ENCODE measurements around the gene CCDC107. TPM values are rescaled to one million over a fixed set of nuclear protein-coding genes. Genes with fewer than 3 reads are reported as not detected.

The CCDC107 gene
- total and polyA plus RNA-seq, 8 donors, result 13.8 to 84.7 (median 23.0) TPM

GRCh38 chr9:35710818-35711500 is 52.9 kb downstream of the CCDC107 start:
- TF ChIP-seq CTCF (IDR thresholded peaks at IDR 0.05), result no peak
- no peak overlapping the region for H3K4me3 ChIP-seq
- intact Hi-C loops (cut with DNase I), result no loop called here
- FAIRE-seq, result no peak
- 74 to 76% methylated on average over 7 of the region's 7 CpGs for WGBS, 2 donors
- no peak overlapping the region for H3K27ac ChIP-seq
- no peak for ATAC-seq
- DNase-seq, result no peak
- H3K27me3 ChIP-seq, result no peaks in the 10 kb centered on the region
- H3K9me3 ChIP-seq, result no peaks in the 10 kb centered on the region
- H3K36me3 ChIP-seq, result peaks cover 11 to 90% (median 62%) of the 10 kb centered on the region in 3 donors
- no peaks in the 10 kb centered on the region for H3K4me1 ChIP-seq

Small RNA genes within 50 kb of the gene (microRNA-seq; reads per million reads assigned to microRNA genes)
- 0.29 to 0.39 reads per million in 2 donors for gene MIR6852

Other genes starting within 250 kb of the CCDC107 start
- gene RUSC2, start 168.2 kb upstream of the CCDC107 start, total RNA-seq, result 10 to 100 TPM in 4 of 6 donors, 1 to 10 TPM in 2; 9.0 to 22.1 (median 12.6) TPM
- 10 to 100 TPM; 24.0 to 27.1 TPM for gene RUSC2, start 168.2 kb upstream of the CCDC107 start, polyA plus RNA-seq
- 10 to 100 TPM; 12.1 to 23.0 (median 14.2) TPM for gene TESK1, start 53.0 kb upstream of the CCDC107 start, total RNA-seq
- 10 to 100 TPM; 38.7 to 56.6 TPM for gene TESK1, start 53.0 kb upstream of the CCDC107 start, polyA plus RNA-seq
- 1 to 10 TPM in 5 of 6 donors, under 1 TPM in 1; 0.88 to 3.4 (median 2.9) TPM for gene CD72, start 39.9 kb upstream of the CCDC107 start, total RNA-seq
- gene CD72, start 39.9 kb upstream of the CCDC107 start, polyA plus RNA-seq, result 1 to 10 TPM; 3.5 to 7.7 TPM
- under 1 TPM in 4 of 6 donors, not detected in 2; 0.25 to 0.59 (median 0.46) TPM for gene SIT1, start 7.4 kb upstream of the CCDC107 start, total RNA-seq
- under 1 TPM; 0.27 to 0.45 TPM for gene SIT1, start 7.4 kb upstream of the CCDC107 start, polyA plus RNA-seq
- over 10,000 TPM in 4 of 6 donors, 1,000 to 10,000 TPM in 2; 3,151 to 15,171 (median 11,469) TPM for gene RMRP, start 273 bp upstream of the CCDC107 start, total RNA-seq
- gene RMRP, start 273 bp upstream of the CCDC107 start, polyA plus RNA-seq, result 100 to 1,000 TPM in 1 of 2 donors, 10 to 100 TPM in 1; 80.5 to 300 TPM
- gene ARHGEF39, start 6.9 kb downstream of the CCDC107 start, total RNA-seq, result 1 to 10 TPM in 3 of 6 donors, under 1 TPM in 3; 0.20 to 1.2 (median 0.98) TPM
- 1 to 10 TPM; 1.4 to 2.0 TPM for gene ARHGEF39, start 6.9 kb downstream of the CCDC107 start, polyA plus RNA-seq
- gene CA9, start 15.6 kb downstream of the CCDC107 start, total RNA-seq, result 10 to 100 TPM in 2 of 6 donors, 1 to 10 TPM in 4; 1.2 to 75.6 (median 5.7) TPM
- gene CA9, start 15.6 kb downstream of the CCDC107 start, polyA plus RNA-seq, result 10 to 100 TPM in 1 of 2 donors, 1 to 10 TPM in 1; 9.2 to 17.9 TPM
- 10 to 100 TPM; 11.3 to 52.8 (median 22.6) TPM for gene TPM2, start 31.6 kb downstream of the CCDC107 start, total RNA-seq
- 100 to 1,000 TPM; 204 to 227 TPM for gene TPM2, start 31.6 kb downstream of the CCDC107 start, polyA plus RNA-seq
- gene TLN1, start 73.9 kb downstream of the CCDC107 start, total RNA-seq, result 100 to 1,000 TPM in 2 of 6 donors, 10 to 100 TPM in 4; 72.0 to 141 (median 86.6) TPM
- gene TLN1, start 73.9 kb downstream of the CCDC107 start, polyA plus RNA-seq, result 10 to 100 TPM; 64.5 to 72.7 TPM
- 10 to 100 TPM; 15.7 to 24.3 (median 18.8) TPM for gene CREB3, start 74.4 kb downstream of the CCDC107 start, total RNA-seq
- 10 to 100 TPM; 23.9 to 29.6 TPM for gene CREB3, start 74.4 kb downstream of the CCDC107 start, polyA plus RNA-seq
- gene GBA2, start 90.9 kb downstream of the CCDC107 start, total RNA-seq, result 10 to 100 TPM; 22.0 to 40.6 (median 32.2) TPM
- gene GBA2, start 90.9 kb downstream of the CCDC107 start, polyA plus RNA-seq, result 10 to 100 TPM; 69.5 to 91.3 TPM
- gene RGP1, start 91.0 kb downstream of the CCDC107 start, total RNA-seq, result 10 to 100 TPM; 12.7 to 18.3 (median 15.0) TPM
- 1 to 10 TPM; 6.8 to 9.3 TPM for gene RGP1, start 91.0 kb downstream of the CCDC107 start, polyA plus RNA-seq
- gene MSMP, start 96.0 kb downstream of the CCDC107 start, total RNA-seq, result 1 to 10 TPM in 1 of 6 donors, under 1 TPM in 1, not detected in 4; 0.67 to 2.3 TPM
- under 1 TPM in 1 of 2 donors, not detected in 1; 0.49 TPM for gene MSMP, start 96.0 kb downstream of the CCDC107 start, polyA plus RNA-seq
- 1 to 10 TPM; 2.2 to 7.9 (median 2.7) TPM for gene NPR2, start 133.3 kb downstream of the CCDC107 start, total RNA-seq
- 10 to 100 TPM in 1 of 2 donors, 1 to 10 TPM in 1; 8.3 to 14.6 TPM for gene NPR2, start 133.3 kb downstream of the CCDC107 start, polyA plus RNA-seq
- 1 to 10 TPM in 2 of 6 donors, under 1 TPM in 4; 0.52 to 1.8 (median 0.83) TPM for gene SPAG8, start 154.0 kb downstream of the CCDC107 start, total RNA-seq
- 1 to 10 TPM; 1.6 to 3.1 TPM for gene SPAG8, start 154.0 kb downstream of the CCDC107 start, polyA plus RNA-seq
- 10 to 100 TPM; 20.6 to 43.7 (median 29.7) TPM for gene HINT2, start 156.8 kb downstream of the CCDC107 start, total RNA-seq
- gene HINT2, start 156.8 kb downstream of the CCDC107 start, polyA plus RNA-seq, result 10 to 100 TPM; 51.7 to 64.2 TPM
- not detected for gene FAM221B, start 170.4 kb downstream of the CCDC107 start, total RNA-seq
- under 1 TPM in 1 of 2 donors, not detected in 1; 0.11 TPM for gene FAM221B, start 170.4 kb downstream of the CCDC107 start, polyA plus RNA-seq
- 10 to 100 TPM in 1 of 6 donors, 1 to 10 TPM in 5; 4.9 to 10.3 (median 7.0) TPM for gene TMEM8B, start 170.9 kb downstream of the CCDC107 start, total RNA-seq
- gene TMEM8B, start 170.9 kb downstream of the CCDC107 start, polyA plus RNA-seq, result 10 to 100 TPM; 11.1 to 17.2 TPM
- not detected for gene OR13J1, start 212.1 kb downstream of the CCDC107 start, total RNA-seq
- gene OR13J1, start 212.1 kb downstream of the CCDC107 start, polyA plus RNA-seq, result not detected
- 1 to 10 TPM in 3 of 6 donors, under 1 TPM in 3; 0.43 to 1.5 (median 0.83) TPM for gene HRCT1, start 247.9 kb downstream of the CCDC107 start, total RNA-seq
- gene HRCT1, start 247.9 kb downstream of the CCDC107 start, polyA plus RNA-seq, result 1 to 10 TPM in 1 of 2 donors, under 1 TPM in 1; 0.33 to 1.5 TPM